Measurements from ENCODE around the gene ERBB2. TPM values are rescaled to one million over a fixed set of nuclear protein-coding genes. Genes with fewer than 3 reads are reported as not detected.

Gene ERBB2
- polyA plus RNA-seq, 4 donors, result 43.0 to 208 (median 69.7) TPM

DNA sequence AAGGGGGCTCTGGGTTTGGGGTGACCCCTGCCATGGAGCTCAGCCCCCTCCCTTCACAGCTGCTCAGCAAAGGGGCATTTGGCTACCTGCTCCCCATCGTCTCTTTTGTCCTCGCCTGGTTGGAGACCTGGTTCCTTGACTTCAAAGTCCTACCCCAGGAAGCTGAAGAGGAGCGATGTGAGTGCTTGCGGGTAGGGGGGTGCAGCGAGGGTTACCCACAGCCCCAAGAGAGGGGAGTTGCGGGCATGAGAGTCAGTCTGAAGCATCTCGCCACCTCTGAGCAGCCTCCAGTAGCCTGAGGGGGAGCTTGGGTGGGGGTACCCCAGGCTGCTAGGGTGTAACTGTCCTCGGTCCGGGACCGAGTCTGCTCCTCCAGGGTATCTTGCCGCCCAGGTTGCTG lies 41.5 kb upstream of the ERBB2 start:
- Histone ChIP-seq H3K4me3 (ENCODE audit: low read depth in 1 of 3, low read length in 3 of 3) (no peak overlapping the region), H3K4me1 (ENCODE audit: control insufficient read depth in 3 of 3, insufficient read depth in 2 of 3, low read depth in 1 of 3, low read length in 2 of 3) (peaks cover 0 to 10% (median 3%) of the 10 kb centered on the region in 3 donors), H3K9me3 (ENCODE audit: control insufficient read depth in 2 of 2, insufficient read depth in 1 of 2, low read depth in 1 of 2, low read length in 1 of 2) (no peaks in the 10 kb centered on the region), H3K36me3 (ENCODE audit: control insufficient read depth in 3 of 3, insufficient read depth in 2 of 3, low read depth in 1 of 3, low read length in 3 of 3) (peaks cover 15 to 95% (median 33%) of the 10 kb centered on the region in 3 donors), H3K27ac (ENCODE audit: low read depth in 1 of 3, low read length in 2 of 3) (no peak overlapping the region), H3K27me3 (ENCODE audit: control insufficient read depth in 3 of 3, insufficient read depth in 3 of 3, low read length in 3 of 3) (no peaks in the 10 kb centered on the region)
- WGBS, 3 donors, result 90 to 96% (median 92%) methylated on average over 11 of the region's 11 CpGs
- no peak for DNase-seq
- FAIRE-seq, result no peak

DNA sequence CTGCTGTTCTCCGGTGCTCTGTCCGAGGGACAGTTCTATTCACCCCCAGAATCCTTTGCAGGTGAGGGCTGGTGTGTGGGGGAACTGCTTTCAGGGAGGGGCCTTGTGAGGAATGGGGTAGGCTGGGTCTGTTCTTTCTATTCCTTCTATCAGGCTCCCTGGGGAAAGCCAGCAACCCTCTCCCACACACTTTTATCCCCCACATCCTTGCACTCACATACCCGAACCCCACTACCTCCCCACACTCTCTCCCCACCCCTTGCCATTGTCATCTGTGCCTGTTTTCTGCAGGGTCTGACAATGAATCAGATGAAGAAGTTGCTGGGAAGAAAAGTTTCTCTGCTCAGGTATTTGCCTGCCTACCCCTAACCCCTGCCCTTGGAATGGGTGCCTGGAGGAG lies 41.1 kb upstream of the ERBB2 start:
- H3K27me3 ChIP-seq (ENCODE audit: control insufficient read depth in 3 of 3, insufficient read depth in 3 of 3, low read length in 3 of 3), result no peaks in the 10 kb centered on the region
- H3K4me3 ChIP-seq (ENCODE audit: low read depth in 1 of 3, low read length in 3 of 3), result no peak overlapping the region
- no peaks in the 10 kb centered on the region for H3K9me3 ChIP-seq (ENCODE audit: control insufficient read depth in 2 of 2, insufficient read depth in 1 of 2, low read depth in 1 of 2, low read length in 1 of 2)
- 83 to 100% (median 89%) methylated on average over 1 to 3 of the region's 3 CpGs for WGBS, 3 donors
- no peak for FAIRE-seq
- H3K36me3 ChIP-seq (ENCODE audit: control insufficient read depth in 3 of 3, insufficient read depth in 2 of 3, low read depth in 1 of 3, low read length in 3 of 3), result peaks cover 15 to 91% (median 33%) of the 10 kb centered on the region in 3 donors
- H3K4me1 ChIP-seq (ENCODE audit: control insufficient read depth in 3 of 3, insufficient read depth in 2 of 3, low read depth in 1 of 3, low read length in 2 of 3), result peaks cover 0 to 9% (median 3%) of the 10 kb centered on the region in 3 donors
- DNase-seq, result no peak
- H3K27ac ChIP-seq (ENCODE audit: low read depth in 1 of 3, low read length in 2 of 3), result no peak overlapping the region

DNA sequence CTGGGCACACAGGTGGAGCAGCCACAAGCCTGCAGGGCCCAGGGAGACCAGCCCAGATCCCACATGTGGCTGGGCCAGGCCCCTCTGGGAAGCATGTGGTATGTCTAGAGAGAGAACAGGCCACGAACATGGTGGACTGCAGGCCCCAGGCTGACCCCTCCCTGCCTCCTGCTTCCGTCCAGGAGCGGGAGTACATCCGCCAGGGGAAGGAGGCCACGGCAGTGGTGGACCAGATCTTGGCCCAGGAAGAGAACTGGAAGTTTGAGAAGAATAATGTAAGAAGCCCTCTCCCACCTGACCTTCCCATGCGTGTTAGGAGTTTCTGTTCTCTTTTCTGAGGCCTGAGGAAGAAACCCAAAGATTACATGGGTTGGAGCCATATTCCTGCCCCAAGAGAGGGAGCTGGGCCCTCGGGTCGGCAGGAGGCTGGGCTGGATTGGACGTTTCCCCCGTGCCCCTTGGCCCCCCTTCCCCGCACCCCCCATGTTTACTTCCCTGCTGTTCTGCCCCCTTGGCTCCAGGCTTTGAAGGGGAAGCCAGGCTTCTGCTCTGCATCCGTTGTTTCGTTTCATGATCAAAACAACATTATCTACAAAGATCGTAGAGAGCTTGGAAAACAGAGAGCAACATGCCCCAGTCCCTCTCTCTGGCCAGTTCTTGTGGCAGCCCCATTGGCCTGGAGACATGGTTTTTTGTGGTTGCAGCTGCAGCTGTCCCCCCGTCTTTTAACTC lies 40.4 kb upstream of the ERBB2 start:
- H3K9me3 ChIP-seq (ENCODE audit: control insufficient read depth in 2 of 2, insufficient read depth in 1 of 2, low read depth in 1 of 2, low read length in 1 of 2), result no peaks in the 10 kb centered on the region
- FAIRE-seq, result no peak
- peaks cover 0 to 15% (median 7%) of the 10 kb centered on the region in 3 donors for H3K4me1 ChIP-seq (ENCODE audit: control insufficient read depth in 3 of 3, insufficient read depth in 2 of 3, low read depth in 1 of 3, low read length in 2 of 3)
- H3K36me3 ChIP-seq (ENCODE audit: control insufficient read depth in 3 of 3, insufficient read depth in 2 of 3, low read depth in 1 of 3, low read length in 3 of 3), result peaks cover 15 to 87% (median 33%) of the 10 kb centered on the region in 3 donors
- DNase-seq, result no peak
- 61 to 79% (median 73%) methylated on average over 15 of the region's 15 CpGs for WGBS, 3 donors
- H3K27me3 ChIP-seq (ENCODE audit: control insufficient read depth in 3 of 3, insufficient read depth in 3 of 3, low read length in 3 of 3), result no peaks in the 10 kb centered on the region
- H3K27ac ChIP-seq (ENCODE audit: low read depth in 1 of 3, low read length in 2 of 3), result peak overlapping the region in 1 of 3 donors; percentile 5
- no peak overlapping the region for H3K4me3 ChIP-seq (ENCODE audit: low read depth in 1 of 3, low read length in 3 of 3)

DNA sequence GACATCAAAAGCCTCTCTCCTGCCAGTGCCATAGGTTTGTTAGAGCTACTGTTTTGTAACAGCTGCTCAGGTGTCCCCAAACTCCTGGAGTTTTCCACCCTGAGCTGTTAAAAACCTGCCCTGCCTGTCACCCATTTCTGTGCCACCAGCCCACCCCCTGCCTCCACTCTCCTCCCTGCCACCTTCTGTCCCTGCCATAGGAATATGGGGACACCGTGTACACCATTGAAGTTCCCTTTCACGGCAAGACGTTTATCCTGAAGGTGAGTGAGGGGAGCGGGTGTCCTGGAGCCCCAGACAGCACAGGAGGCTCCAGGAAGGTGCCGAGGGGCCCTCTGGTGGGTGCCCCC lies 39.9 kb upstream of the ERBB2 start:
- DNase-seq (no peak), FAIRE-seq (no peak)
- Histone ChIP-seq H3K4me3 (ENCODE audit: low read depth in 1 of 3, low read length in 3 of 3) (no peak overlapping the region), H3K27me3 (ENCODE audit: control insufficient read depth in 3 of 3, insufficient read depth in 3 of 3, low read length in 3 of 3) (no peaks in the 10 kb centered on the region), H3K36me3 (ENCODE audit: control insufficient read depth in 3 of 3, insufficient read depth in 2 of 3, low read depth in 1 of 3, low read length in 3 of 3) (peaks cover 15 to 82% (median 33%) of the 10 kb centered on the region in 3 donors), H3K9me3 (ENCODE audit: control insufficient read depth in 2 of 2, insufficient read depth in 1 of 2, low read depth in 1 of 2, low read length in 1 of 2) (no peaks in the 10 kb centered on the region), H3K27ac (ENCODE audit: low read depth in 1 of 3, low read length in 2 of 3) (peak overlapping the region in 1 of 3 donors; percentile 0), H3K4me1 (ENCODE audit: control insufficient read depth in 3 of 3, insufficient read depth in 2 of 3, low read depth in 1 of 3, low read length in 2 of 3) (peaks cover 0 to 15% (median 7%) of the 10 kb centered on the region in 3 donors)
- WGBS, 3 donors, result 79 to 86% (median 79%) methylated on average over 5 of the region's 5 CpGs

DNA sequence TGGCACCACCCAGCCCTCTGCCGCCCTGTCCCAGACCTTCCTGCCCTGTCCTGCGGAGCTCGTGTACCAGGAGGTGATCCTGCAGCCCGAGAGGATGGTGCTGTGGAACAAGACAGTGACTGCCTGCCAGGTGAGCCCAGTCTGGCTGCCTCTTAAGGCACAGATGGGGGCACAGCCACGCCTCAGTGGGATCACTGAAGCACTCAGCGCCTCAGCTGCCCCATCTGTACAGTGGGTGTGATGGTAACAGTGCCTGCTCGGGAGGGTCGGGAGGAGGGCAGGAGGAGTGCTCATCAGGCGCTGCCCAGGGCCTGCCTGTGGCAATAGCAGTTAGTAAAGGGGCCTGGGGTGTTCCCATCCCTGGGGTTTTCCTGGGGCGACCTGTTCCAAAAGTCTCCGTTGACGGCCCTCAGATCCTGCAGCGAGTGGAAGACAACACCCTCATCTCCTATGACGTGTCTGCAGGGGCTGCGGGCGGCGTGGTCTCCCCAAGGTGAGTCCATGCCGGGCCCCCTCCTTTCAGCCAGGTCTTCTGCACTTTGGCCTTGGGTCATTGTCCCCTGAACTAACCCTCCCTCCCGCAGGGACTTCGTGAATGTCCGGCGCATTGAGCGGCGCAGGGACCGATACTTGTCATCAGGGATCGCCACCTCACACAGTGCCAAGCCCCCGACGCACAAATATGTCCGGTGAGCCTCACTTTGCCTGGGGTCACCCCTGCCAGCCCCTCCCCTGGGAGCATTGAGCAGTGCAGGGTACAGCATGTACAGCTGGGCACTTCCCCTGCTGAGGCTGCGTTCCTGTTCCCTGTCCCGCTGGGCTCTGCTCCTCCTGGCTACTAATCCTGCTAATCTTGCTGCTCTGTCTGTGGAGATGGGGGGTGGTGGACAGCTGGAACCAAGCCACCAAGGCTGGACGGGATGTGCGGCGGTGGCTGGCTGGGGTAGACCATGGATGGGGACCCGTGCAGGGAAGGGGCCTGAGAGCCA lies 39.2 kb upstream of the ERBB2 start:
- H3K36me3 ChIP-seq (ENCODE audit: control insufficient read depth in 3 of 3, insufficient read depth in 2 of 3, low read depth in 1 of 3, low read length in 3 of 3), result peaks cover 15 to 77% (median 33%) of the 10 kb centered on the region in 3 donors
- no peaks in the 10 kb centered on the region for H3K27me3 ChIP-seq (ENCODE audit: control insufficient read depth in 3 of 3, insufficient read depth in 3 of 3, low read length in 3 of 3)
- H3K4me1 ChIP-seq (ENCODE audit: control insufficient read depth in 3 of 3, insufficient read depth in 2 of 3, low read depth in 1 of 3, low read length in 2 of 3), result peaks cover 0 to 15% (median 7%) of the 10 kb centered on the region in 3 donors
- FAIRE-seq, result no peak
- no peak for DNase-seq
- H3K27ac ChIP-seq (ENCODE audit: low read depth in 1 of 3, low read length in 2 of 3), result no peak overlapping the region
- no peaks in the 10 kb centered on the region for H3K9me3 ChIP-seq (ENCODE audit: control insufficient read depth in 2 of 2, insufficient read depth in 1 of 2, low read depth in 1 of 2, low read length in 1 of 2)
- 88 to 90% (median 88%) methylated on average over 33 to 35 of the region's 35 CpGs for WGBS, 3 donors
- no peak overlapping the region for H3K4me3 ChIP-seq (ENCODE audit: low read depth in 1 of 3, low read length in 3 of 3)

DNA sequence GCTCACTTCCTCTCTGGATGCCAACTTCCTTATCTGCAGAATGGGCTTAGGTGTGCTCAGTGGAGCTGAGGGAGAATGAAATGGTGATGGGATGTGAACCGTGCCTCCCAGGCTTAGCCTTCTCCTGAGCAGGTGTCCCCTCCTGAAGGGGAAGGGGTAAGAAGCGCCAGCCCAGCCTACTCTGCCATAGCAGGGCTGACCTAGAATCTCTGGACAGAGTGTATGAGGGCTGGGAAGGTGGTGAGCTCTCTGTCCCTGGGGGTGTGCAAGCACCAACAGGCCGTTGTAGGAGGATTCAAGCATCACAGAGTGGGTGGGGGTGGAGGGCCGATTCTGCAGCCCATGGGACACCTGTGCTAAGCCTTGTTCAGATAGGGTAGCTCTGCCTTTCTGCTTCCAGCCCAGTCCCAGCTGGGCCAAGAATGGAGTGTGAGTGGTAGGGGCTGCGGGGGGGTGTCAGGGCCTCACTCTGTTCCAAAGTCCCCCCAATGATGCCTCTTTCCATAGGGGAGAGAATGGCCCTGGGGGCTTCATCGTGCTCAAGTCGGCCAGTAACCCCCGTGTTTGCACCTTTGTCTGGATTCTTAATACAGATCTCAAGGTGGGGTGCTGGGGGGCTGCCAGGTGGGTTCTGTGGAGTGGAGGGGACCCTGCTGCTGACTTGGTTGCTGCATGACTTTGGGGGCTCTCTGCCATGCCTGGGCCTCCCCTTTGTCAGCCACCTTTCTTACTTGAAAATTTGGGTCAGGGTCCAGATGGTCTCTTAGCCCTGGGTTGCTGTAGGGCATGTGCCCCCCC lies 37.9 kb upstream of the ERBB2 start:
- no peak for DNase-seq
- peaks cover 0 to 4% of the 10 kb centered on the region in 2 donors for H3K9me3 ChIP-seq (ENCODE audit: control insufficient read depth in 2 of 2, insufficient read depth in 1 of 2, low read depth in 1 of 2, low read length in 1 of 2)
- FAIRE-seq, result no peak
- peaks cover 15 to 64% (median 29%) of the 10 kb centered on the region in 3 donors for H3K36me3 ChIP-seq (ENCODE audit: control insufficient read depth in 3 of 3, insufficient read depth in 2 of 3, low read depth in 1 of 3, low read length in 3 of 3)
- peaks cover 0 to 10% (median 2%) of the 10 kb centered on the region in 3 donors for H3K27me3 ChIP-seq (ENCODE audit: control insufficient read depth in 3 of 3, insufficient read depth in 3 of 3, low read length in 3 of 3)
- no peak overlapping the region for H3K4me3 ChIP-seq (ENCODE audit: low read depth in 1 of 3, low read length in 3 of 3)
- peaks cover 0 to 23% (median 7%) of the 10 kb centered on the region in 3 donors for H3K4me1 ChIP-seq (ENCODE audit: control insufficient read depth in 3 of 3, insufficient read depth in 2 of 3, low read depth in 1 of 3, low read length in 2 of 3)
- 69 to 81% (median 74%) methylated on average over 8 of the region's 8 CpGs for WGBS, 3 donors
- H3K27ac ChIP-seq (ENCODE audit: low read depth in 1 of 3, low read length in 2 of 3), result no peak overlapping the region

DNA sequence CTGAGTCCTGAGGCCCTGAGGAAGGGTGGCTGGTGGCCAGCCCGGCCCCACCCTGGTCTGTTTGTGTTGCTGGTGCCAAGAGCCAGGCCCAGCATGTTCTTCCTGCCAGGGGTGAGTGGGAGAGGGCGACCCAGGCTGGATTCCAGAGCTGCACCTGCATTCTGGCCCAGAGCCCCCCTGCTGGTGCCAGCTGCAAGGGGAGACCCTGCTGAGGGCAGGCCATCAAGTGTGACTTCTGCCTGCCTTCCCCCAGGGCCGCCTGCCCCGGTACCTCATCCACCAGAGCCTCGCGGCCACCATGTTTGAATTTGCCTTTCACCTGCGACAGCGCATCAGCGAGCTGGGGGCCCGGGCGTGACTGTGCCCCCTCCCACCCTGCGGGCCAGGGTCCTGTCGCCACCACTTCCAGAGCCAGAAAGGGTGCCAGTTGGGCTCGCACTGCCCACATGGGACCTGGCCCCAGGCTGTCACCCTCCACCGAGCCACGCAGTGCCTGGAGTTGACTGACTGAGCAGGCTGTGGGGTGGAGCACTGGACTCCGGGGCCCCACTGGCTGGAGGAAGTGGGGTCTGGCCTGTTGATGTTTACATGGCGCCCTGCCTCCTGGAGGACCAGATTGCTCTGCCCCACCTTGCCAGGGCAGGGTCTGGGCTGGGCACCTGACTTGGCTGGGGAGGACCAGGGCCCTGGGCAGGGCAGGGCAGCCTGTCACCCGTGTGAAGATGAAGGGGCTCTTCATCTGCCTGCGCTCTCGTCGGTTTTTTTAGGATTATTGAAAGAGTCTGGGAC lies 37.1 kb upstream of the ERBB2 start:
- H3K9me3 ChIP-seq (ENCODE audit: control insufficient read depth in 2 of 2, insufficient read depth in 1 of 2, low read depth in 1 of 2, low read length in 1 of 2), result peaks cover 0 to 4% of the 10 kb centered on the region in 2 donors
- no peak overlapping the region for H3K4me3 ChIP-seq (ENCODE audit: low read depth in 1 of 3, low read length in 3 of 3)
- FAIRE-seq (no peak), DNase-seq (no peak)
- H3K36me3 ChIP-seq (ENCODE audit: control insufficient read depth in 3 of 3, insufficient read depth in 2 of 3, low read depth in 1 of 3, low read length in 3 of 3), result peaks cover 15 to 58% (median 26%) of the 10 kb centered on the region in 3 donors
- H3K27me3 ChIP-seq (ENCODE audit: control insufficient read depth in 3 of 3, insufficient read depth in 3 of 3, low read length in 3 of 3), result peaks cover 0 to 17% (median 2%) of the 10 kb centered on the region in 3 donors
- 59 to 76% (median 74%) methylated on average over 22 of the region's 22 CpGs for WGBS, 3 donors
- H3K27ac ChIP-seq (ENCODE audit: low read depth in 1 of 3, low read length in 2 of 3), result no peak overlapping the region
- peaks cover 0 to 31% (median 10%) of the 10 kb centered on the region in 3 donors for H3K4me1 ChIP-seq (ENCODE audit: control insufficient read depth in 3 of 3, insufficient read depth in 2 of 3, low read depth in 1 of 3, low read length in 2 of 3)
